SKM-1 treated with dmso at 0.1 percent for 144 hours (cell line): ENCODE measurements around the gene OR6B1.

Experiments
- DNase-seq: peaks from one replicate; lab custom pipeline; 2025; ENCODE audit not compliant: unreplicated experiment; lab: John Stamatoyannopoulos, UW

The OR6B1 gene

GRCh38 chr7:144000020-144000419, at the start of gene OR6B1:
Gene OR6B1 (plus strand): TSS chr7:144000320. CDS start chr7:144003997, 3,677 bp downstream.
- DNase-seq, result no peak

- no peak for DNase-seq
Observed at GRCh38 chr7:143953421-143953820, 46.7 kb upstream of the OR6B1 start.

GRCh38 chr7:143954135-143954534, 46.0 kb upstream of the OR6B1 start:
- no peak for DNase-seq

GRCh38 chr7:143954544-143954943, 45.6 kb upstream of the OR6B1 start, which contains the start of gene OR2F1:
Gene OR2F1 (plus strand): TSS chr7:143954844. CDS start chr7:143959971, 5,127 bp downstream.
- no peak for DNase-seq

GRCh38 chr7:143958781-143959180, 41.3 kb upstream of the OR6B1 start:
- DNase-seq, result no peak

GRCh38 chr7:143960813-143961610, 39.1 kb upstream of the OR6B1 start:
- no peak for DNase-seq

- no peak for DNase-seq
Observed at GRCh38 chr7:143965280-143965679, 34.8 kb upstream of the OR6B1 start.

- no peak for DNase-seq
Observed at GRCh38 chr7:143967398-143967797, 32.7 kb upstream of the OR6B1 start.

- no peak for DNase-seq
Observed at GRCh38 chr7:143973870-143974416, 26.2 kb upstream of the OR6B1 start.

- DNase-seq, result no peak
Observed at GRCh38 chr7:143974459-143974858, 25.7 kb upstream of the OR6B1 start.

- no peak for DNase-seq
Observed at GRCh38 chr7:143975617-143976016, 24.5 kb upstream of the OR6B1 start.

- no peak for DNase-seq
Observed at GRCh38 chr7:143978585-143978984, 21.5 kb upstream of the OR6B1 start.

GRCh38 chr7:143979359-143979758, 20.8 kb upstream of the OR6B1 start:
- no peak for DNase-seq

- DNase-seq, result no peak
Observed at GRCh38 chr7:143979998-143980397, 20.1 kb upstream of the OR6B1 start.

GRCh38 chr7:143980746-143981510, 19.2 kb upstream of the OR6B1 start:
- DNase-seq, result no peak

- no peak for DNase-seq
Observed at GRCh38 chr7:143983960-143984359, 16.2 kb upstream of the OR6B1 start.

- DNase-seq, result no peak
Observed at GRCh38 chr7:143987513-143987912, 12.6 kb upstream of the OR6B1 start.

GRCh38 chr7:143988976-143989745, 11.0 kb upstream of the OR6B1 start:
- no peak for DNase-seq

- no peak for DNase-seq
Observed at GRCh38 chr7:143992670-143993069, 7.5 kb upstream of the OR6B1 start.

- DNase-seq, result no peak
Observed at GRCh38 chr7:143993924-143994323, 6.2 kb upstream of the OR6B1 start.

GRCh38 chr7:144001543-144001942, 1.4 kb downstream of the OR6B1 start:
- DNase-seq, result no peak
